GM23338 (cell line): ENCODE data around the gene EXOC6B. TPM values are rescaled to one million over a fixed set of nuclear protein-coding genes. Genes with fewer than 3 reads are reported as not detected.

Experiments used
- ATAC-seq: fragments of 200-7000 bp; cut with Tn5 transposase; 3 replicates; pipeline ENCODE4 v1.9.1; 2020
- DNase-seq: peaks from one replicate; pipeline ENCODE4 v3.0.0-alpha.2; 2015; ENCODE audit warnings: low spot score
- H2AFZ ChIP-seq: fragments of 200-600 bp; sonication (generic); 2 replicates; pipeline ENCODE4 v1.8.0; 2016; ENCODE audit warnings: antibody characterized with exemption, mild to moderate bottlenecking, moderate library complexity
- H3F3A ChIP-seq: fragments of 200-600 bp; sonication (generic); replicated peaks from 2 replicates; pipeline ENCODE4 v1.8.0; 2017; ENCODE audit warnings: antibody characterized with exemption, mixed run types, low read depth
- H3K27ac ChIP-seq: fragments of 200-600 bp; sonication (generic); 2 replicates; pipeline ENCODE4 v1.6.1; 2016; ENCODE audit warnings: low read depth
- H3K27me3 ChIP-seq: fragments of 200-600 bp; sonication (generic); 2 replicates; pipeline ENCODE4 v1.8.0; 2016; ENCODE audit warnings: mild to moderate bottlenecking, mixed run types, moderate library complexity; ENCODE audit not compliant: insufficient read depth
- H3K36me3 ChIP-seq: fragments of 200-600 bp; sonication (generic); 2 replicates; pipeline ENCODE4 v1.8.0; 2016; ENCODE audit warnings: mild to moderate bottlenecking; ENCODE audit not compliant: insufficient read depth
- H3K4me1 ChIP-seq: fragments of 200-600 bp; sonication (generic); 2 replicates; pipeline ENCODE4 v1.8.0; 2016; ENCODE audit warnings: mild to moderate bottlenecking, moderate library complexity; ENCODE audit not compliant: insufficient read depth
- H3K4me2 ChIP-seq: fragments of 200-600 bp; sonication (generic); 2 replicates; pipeline ENCODE4 v1.7.1; 2017; ENCODE audit warnings: mixed run types
- H3K4me3 ChIP-seq: fragments of 200-600 bp; sonication (generic); 2 replicates; pipeline ENCODE4 v1.6.1; 2016; ENCODE audit warnings: mixed run types
- H3K79me2 ChIP-seq: fragments of 200-600 bp; sonication (generic); replicated peaks from 2 replicates; pipeline ENCODE4 v1.8.0; 2017; ENCODE audit warnings: mild to moderate bottlenecking; ENCODE audit not compliant: insufficient read depth
- H3K9me2 ChIP-seq: fragments of 200-600 bp; sonication (generic); 2 replicates; pipeline ENCODE4 v1.8.0; 2017; ENCODE audit not compliant: insufficient read depth
- H4K20me1 ChIP-seq: fragments of 200-600 bp; sonication (generic); replicated peaks from 2 replicates; pipeline ENCODE4 v1.8.0; 2017; ENCODE audit warnings: mild to moderate bottlenecking; ENCODE audit not compliant: insufficient read depth
- H3K27ac Mint-ChIP-seq: 2 replicates; pipeline ENCODE4 v1.8.0; 2020; ENCODE audit warnings: inconsistent platforms, mild to moderate bottlenecking, moderate library complexity, mixed read lengths
- H3K27me3 Mint-ChIP-seq: 3 replicates; pipeline ENCODE4 v1.8.0; 2022; ENCODE audit warnings: low read depth, mild to moderate bottlenecking, moderate library complexity, mixed read lengths, inconsistent platforms; ENCODE audit not compliant: insufficient read depth, poor library complexity
- H3K36me3 Mint-ChIP-seq: 3 replicates; pipeline ENCODE4 v1.8.0; 2021; ENCODE audit warnings: low read depth, mild to moderate bottlenecking, inconsistent platforms, moderate library complexity, mixed read lengths
- H3K4me1 Mint-ChIP-seq: 3 replicates; pipeline ENCODE4 v1.8.0; 2020; ENCODE audit warnings: mild to moderate bottlenecking, inconsistent platforms, mixed read lengths
- H3K4me3 Mint-ChIP-seq: 3 replicates; pipeline ENCODE4 v1.8.0; 2021; ENCODE audit warnings: moderate library complexity, mild to moderate bottlenecking, inconsistent platforms, mixed read lengths
- H3K9me3 Mint-ChIP-seq: 3 replicates; pipeline ENCODE4 v1.8.0; 2020; ENCODE audit warnings: moderate library complexity, mild to moderate bottlenecking, inconsistent platforms, mixed read lengths
- CREB1 ChIP-seq: fragments of 250-450 bp; sonication (Bioruptor Pico); IDR thresholded peaks from 2 replicates; pipeline ENCODE4 v1.5.0; 2020; ENCODE audit warnings: low read depth, mild to moderate bottlenecking, moderate library complexity
- EZH2 ChIP-seq: fragments of 200-600 bp; sonication (generic); IDR thresholded peaks from one replicate; pipeline ENCODE4 v1.8.0; 2017; ENCODE audit warnings: antibody characterized with exemption, mild to moderate bottlenecking, low read depth; ENCODE audit not compliant: unreplicated experiment
- EZH2phosphoT487 ChIP-seq: fragments of 200-600 bp; sonication (generic); IDR thresholded peaks from one replicate; pipeline ENCODE4 v1.8.1; 2018; ENCODE audit warnings: antibody characterized with exemption; ENCODE audit not compliant: unreplicated experiment
- NANOG ChIP-seq: IDR thresholded peaks from 2 replicates; pipeline ENCODE4 v1.6.1; 2016; ENCODE audit warnings: antibody characterized with exemption, borderline replicate concordance
- POLR2AphosphoS5 ChIP-seq: IDR thresholded peaks from 2 replicates; pipeline ENCODE4 v1.6.1; 2016; ENCODE audit warnings: antibody characterized with exemption, low read depth
- STAT1 ChIP-seq: IDR thresholded peaks from one replicate; pipeline ENCODE4 v1.6.1; 2016; ENCODE audit warnings: antibody characterized with exemption; ENCODE audit not compliant: unreplicated experiment
- ZNF114 ChIP-seq: fragments of 250-450 bp; sonication (Bioruptor Pico); IDR thresholded peaks from 2 replicates; pipeline ENCODE4 v1.5.0; 2020; ENCODE audit warnings: mild to moderate bottlenecking, moderate library complexity
- polyA plus RNA-seq: library from polyadenylated mRNA; unstranded; fragments of >200 nt; fragmentation: Nextera tagmentation; extraction: Ambion mirVana; gene quantifications from 2 replicates; pipeline ENCODE4 v1.2.1, GENCODE V29; 2016
- total RNA-seq: library from RNA; depleted of rRNA; stranded (reverse); fragments of >200 nt; shearing (Covaris generic); gene quantifications from 2 replicates; pipeline ENCODE4 v1.2.3, GENCODE V29; 2014
- TF ChIP-seq, protein P1 (sequence below), 2 experiments: fragments of 200-600 bp in 1 of 2; sonication (generic) in 1 of 2; conservative IDR thresholded peaks; 2 replicates each; pipeline versions ENCODE4 v1.5.1 to v1.6.1; 2016 to 2017; ENCODE audit warnings: antibody characterized with exemption in 2 of 2, low read depth in 2 of 2, mild to moderate bottlenecking in 2 of 2, moderate library complexity in 1 of 2
- TF ChIP-seq, protein P2 (sequence below): IDR thresholded peaks from one replicate; pipeline ENCODE4 v1.6.1; 2018; ENCODE audit warnings: antibody characterized with exemption; ENCODE audit not compliant: unreplicated experiment
- TF ChIP-seq, protein P3 (sequence below): IDR thresholded peaks from 2 replicates; pipeline ENCODE4 v1.6.1; 2016; ENCODE audit warnings: antibody characterized with exemption

Gene EXOC6B
- total and polyA plus RNA-seq, 2 experiments from 2014 or later = 7.2 to 45.9 TPM

DNA sequence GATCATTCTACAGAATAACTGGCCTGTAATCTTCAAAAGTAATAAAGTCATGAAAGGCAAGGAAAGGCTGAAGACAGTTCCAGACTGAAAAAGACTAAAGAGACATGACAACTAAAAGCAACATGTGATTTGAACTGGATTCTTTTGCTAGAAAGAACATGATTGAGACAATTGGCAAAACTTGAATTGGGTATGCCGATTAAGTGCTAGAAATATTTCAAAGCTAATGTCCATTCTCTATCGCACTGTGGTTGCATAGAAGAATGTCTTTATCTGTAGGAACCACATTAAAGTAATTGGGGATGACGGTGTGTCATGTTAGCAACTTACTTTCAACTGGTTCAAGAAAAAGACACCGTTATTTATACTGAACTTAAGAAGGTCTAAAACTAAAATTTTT lies 98.5 kb downstream of the EXOC6B start:
- no peaks in the 10 kb centered on the region for H3K79me2 ChIP-seq
- peaks cover 11% of the 10 kb centered on the region for H3K4me1 Mint-ChIP-seq
- H3K4me3 Mint-ChIP-seq = no peak overlapping the region
- H3K27me3 ChIP-seq = no peaks in the 10 kb centered on the region
- TF ChIP-seq, protein P1, sequence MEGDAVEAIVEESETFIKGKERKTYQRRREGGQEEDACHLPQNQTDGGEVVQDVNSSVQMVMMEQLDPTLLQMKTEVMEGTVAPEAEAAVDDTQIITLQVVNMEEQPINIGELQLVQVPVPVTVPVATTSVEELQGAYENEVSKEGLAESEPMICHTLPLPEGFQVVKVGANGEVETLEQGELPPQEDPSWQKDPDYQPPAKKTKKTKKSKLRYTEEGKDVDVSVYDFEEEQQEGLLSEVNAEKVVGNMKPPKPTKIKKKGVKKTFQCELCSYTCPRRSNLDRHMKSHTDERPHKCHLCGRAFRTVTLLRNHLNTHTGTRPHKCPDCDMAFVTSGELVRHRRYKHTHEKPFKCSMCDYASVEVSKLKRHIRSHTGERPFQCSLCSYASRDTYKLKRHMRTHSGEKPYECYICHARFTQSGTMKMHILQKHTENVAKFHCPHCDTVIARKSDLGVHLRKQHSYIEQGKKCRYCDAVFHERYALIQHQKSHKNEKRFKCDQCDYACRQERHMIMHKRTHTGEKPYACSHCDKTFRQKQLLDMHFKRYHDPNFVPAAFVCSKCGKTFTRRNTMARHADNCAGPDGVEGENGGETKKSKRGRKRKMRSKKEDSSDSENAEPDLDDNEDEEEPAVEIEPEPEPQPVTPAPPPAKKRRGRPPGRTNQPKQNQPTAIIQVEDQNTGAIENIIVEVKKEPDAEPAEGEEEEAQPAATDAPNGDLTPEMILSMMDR (conservative IDR thresholded peaks at IDR 0.05; ENCODE audit: low read depth in 2 of 2) = no peak
- TF ChIP-seq EZH2 = no peak
- no peak for TF ChIP-seq CREB1
- no peak for TF ChIP-seq EZH2phosphoT487
- TF ChIP-seq, protein P2, sequence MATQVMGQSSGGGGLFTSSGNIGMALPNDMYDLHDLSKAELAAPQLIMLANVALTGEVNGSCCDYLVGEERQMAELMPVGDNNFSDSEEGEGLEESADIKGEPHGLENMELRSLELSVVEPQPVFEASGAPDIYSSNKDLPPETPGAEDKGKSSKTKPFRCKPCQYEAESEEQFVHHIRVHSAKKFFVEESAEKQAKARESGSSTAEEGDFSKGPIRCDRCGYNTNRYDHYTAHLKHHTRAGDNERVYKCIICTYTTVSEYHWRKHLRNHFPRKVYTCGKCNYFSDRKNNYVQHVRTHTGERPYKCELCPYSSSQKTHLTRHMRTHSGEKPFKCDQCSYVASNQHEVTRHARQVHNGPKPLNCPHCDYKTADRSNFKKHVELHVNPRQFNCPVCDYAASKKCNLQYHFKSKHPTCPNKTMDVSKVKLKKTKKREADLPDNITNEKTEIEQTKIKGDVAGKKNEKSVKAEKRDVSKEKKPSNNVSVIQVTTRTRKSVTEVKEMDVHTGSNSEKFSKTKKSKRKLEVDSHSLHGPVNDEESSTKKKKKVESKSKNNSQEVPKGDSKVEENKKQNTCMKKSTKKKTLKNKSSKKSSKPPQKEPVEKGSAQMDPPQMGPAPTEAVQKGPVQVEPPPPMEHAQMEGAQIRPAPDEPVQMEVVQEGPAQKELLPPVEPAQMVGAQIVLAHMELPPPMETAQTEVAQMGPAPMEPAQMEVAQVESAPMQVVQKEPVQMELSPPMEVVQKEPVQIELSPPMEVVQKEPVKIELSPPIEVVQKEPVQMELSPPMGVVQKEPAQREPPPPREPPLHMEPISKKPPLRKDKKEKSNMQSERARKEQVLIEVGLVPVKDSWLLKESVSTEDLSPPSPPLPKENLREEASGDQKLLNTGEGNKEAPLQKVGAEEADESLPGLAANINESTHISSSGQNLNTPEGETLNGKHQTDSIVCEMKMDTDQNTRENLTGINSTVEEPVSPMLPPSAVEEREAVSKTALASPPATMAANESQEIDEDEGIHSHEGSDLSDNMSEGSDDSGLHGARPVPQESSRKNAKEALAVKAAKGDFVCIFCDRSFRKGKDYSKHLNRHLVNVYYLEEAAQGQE = no peak
- TF ChIP-seq, protein P3, sequence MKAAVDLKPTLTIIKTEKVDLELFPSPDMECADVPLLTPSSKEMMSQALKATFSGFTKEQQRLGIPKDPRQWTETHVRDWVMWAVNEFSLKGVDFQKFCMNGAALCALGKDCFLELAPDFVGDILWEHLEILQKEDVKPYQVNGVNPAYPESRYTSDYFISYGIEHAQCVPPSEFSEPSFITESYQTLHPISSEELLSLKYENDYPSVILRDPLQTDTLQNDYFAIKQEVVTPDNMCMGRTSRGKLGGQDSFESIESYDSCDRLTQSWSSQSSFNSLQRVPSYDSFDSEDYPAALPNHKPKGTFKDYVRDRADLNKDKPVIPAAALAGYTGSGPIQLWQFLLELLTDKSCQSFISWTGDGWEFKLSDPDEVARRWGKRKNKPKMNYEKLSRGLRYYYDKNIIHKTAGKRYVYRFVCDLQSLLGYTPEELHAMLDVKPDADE = no peak
- no peak for TF ChIP-seq POLR2AphosphoS5
- TF ChIP-seq NANOG = no peak
- TF ChIP-seq ZNF114 = no peak
- no peak for TF ChIP-seq STAT1
- no peaks in the 10 kb centered on the region for H3K27me3 Mint-ChIP-seq
- H3K4me1 ChIP-seq = no peaks in the 10 kb centered on the region
- DNase-seq = no peak
- H4K20me1 ChIP-seq = no peaks in the 10 kb centered on the region
- no peak for ATAC-seq
- H3K36me3 Mint-ChIP-seq = no peaks in the 10 kb centered on the region
- H3K9me2 ChIP-seq = no peaks in the 10 kb centered on the region
- H3K36me3 ChIP-seq = no peaks in the 10 kb centered on the region
- no peaks in the 10 kb centered on the region for H3K9me3 Mint-ChIP-seq
- H3K27ac Mint-ChIP-seq = no peak overlapping the region
- H3F3A ChIP-seq = no peaks in the 10 kb centered on the region
- no peak overlapping the region for H3K4me2 ChIP-seq
- H2AFZ ChIP-seq = no peak overlapping the region
- H3K4me3 ChIP-seq = no peak overlapping the region
- no peak overlapping the region for H3K27ac ChIP-seq
